Tibial nerve (tissue), 4 donors: Measurements from ENCODE around the gene RFX1. TPM values are rescaled to one million over a fixed set of nuclear protein-coding genes. Genes with fewer than 3 reads are reported as not detected.
A peak's percentile ranks its signal among the peaks of the same experiment; 100 is the strongest.
"Not testable (repeated sequence)": the region's sequence is repeated elsewhere in the genome, so short reads cannot be mapped to it uniquely, and the experiment has no call there.

Experiments
- DNase-seq, 2 donors: peaks; one replicate each; pipeline ENCODE4 v3.0.0-alpha.2; 2019; ENCODE audit warnings: low spot score in 2 of 2
- H3K27ac ChIP-seq, 4 donors: fragments of 200-600 bp; sonication (generic) in 3 of 4; one replicate each; pipeline ENCODE4 v1.5.1; 2017 to 2019; ENCODE audit warnings: mild to moderate bottlenecking in 1 of 4
- H3K27me3 ChIP-seq, 2 donors: fragments of 200-600 bp; sonication (generic) in 1 of 2; one replicate each; pipeline versions ENCODE4 v1.5.1 to v1.6.0; 2017 to 2019
- H3K36me3 ChIP-seq, 3 donors: fragments of 200-600 bp; sonication (generic); one replicate each; pipeline ENCODE4 v1.5.1; 2018 to 2019
- H3K4me1 ChIP-seq, 4 donors: fragments of 200-600 bp; sonication (generic) in 3 of 4; one replicate each; pipeline ENCODE4 v1.5.1; 2017 to 2019
- H3K4me3 ChIP-seq, 4 donors: fragments of 200-600 bp; sonication (generic) in 3 of 4; one replicate each; pipeline ENCODE4 v1.5.1; 2017 to 2019; ENCODE audit warnings: mild to moderate bottlenecking in 1 of 4, moderate library complexity in 1 of 4
- H3K9me3 ChIP-seq, 4 donors: fragments of 200-600 bp; sonication (generic) in 3 of 4; one replicate each; pipeline ENCODE4 v1.5.1; 2017 to 2019
- CTCF ChIP-seq, 5 experiments: fragments of 200-600 bp in 3 of 5; fragments of 450-650 bp in 2 of 5; sonication (generic) in 3 of 5; IDR thresholded peaks; one replicate each; pipeline ENCODE4 v1.5.1; 2016 to 2019; ENCODE audit warnings: antibody characterized with exemption in 5 of 5, mild to moderate bottlenecking in 3 of 5, moderate library complexity in 2 of 5
- EP300 ChIP-seq, 2 donors: sonication (generic); formaldehyde crosslinking; IDR thresholded peaks; one replicate each; pipeline ENCODE4 v1.6.1; 2017; ENCODE audit warnings: antibody characterized with exemption in 2 of 2, mild to moderate bottlenecking in 1 of 2
- POLR2A ChIP-seq, 2 donors: fragments of 450-650 bp; IDR thresholded peaks; one replicate each; pipeline ENCODE4 v1.6.1; 2017; ENCODE audit warnings: antibody characterized with exemption in 2 of 2, mild to moderate bottlenecking in 2 of 2, moderate library complexity in 2 of 2
- WGBS, 2 donors: methylation state at CpG; one replicate each; pipeline ENCODE4 v1.1.5; 2018; 5-methylcytosine and 5-hydroxymethylcytosine counted together
- total RNA-seq, 4 donors: library from RNA; depleted of rRNA; stranded (reverse); fragments of >200 nt; gene quantifications; one replicate each; pipeline ENCODE4 v1.1.0, GENCODE V29; 2016

Gene RFX1
- total RNA-seq, 4 donors from 2014 or later, result 3.1 to 8.4 (median 6.0) TPM

- Histone ChIP-seq H3K9me3 (no peaks in the 10 kb centered on the region), H3K27me3 (peaks cover 0 to 33% of the 10 kb centered on the region in 2 donors), H3K4me3 (peak within 1 kb of the TSS; percentile 38 to 66 (median 60)), H3K36me3 (no peaks in the 10 kb centered on the region), H3K4me1 (peaks cover 0 to 16% (median 8%) of the 10 kb centered on the region in 4 donors), H3K27ac (peak within 1 kb of the TSS in 3 of 4 donors; percentile 52 to 86 (median 78))
- TF ChIP-seq CTCF (IDR thresholded peaks at IDR 0.05), result peak; percentile 37 to 72 (median 58)
- TF ChIP-seq EP300 (IDR thresholded peaks at IDR 0.05), result no peak
- DNase-seq, result peak; percentile 35 to 42
- WGBS, 2 donors, result 0 to 1% methylated on average over 26 to 30 of the region's 63 CpGs
Measured at GRCh38 chr19:14031719-14032480, 25.8 kb upstream of the RFX1 start, which contains the start of gene IL27RA. Gene IL27RA, plus strand, starts transcription at chr19:14031762. Its CDS starts 111 bp downstream, at chr19:14031873.

- no peak for DNase-seq
- H3K27me3 ChIP-seq, result peaks cover 0 to 34% of the 10 kb centered on the region in 2 donors
- H3K36me3 ChIP-seq, result no peaks in the 10 kb centered on the region
- peaks cover 0 to 16% (median 8%) of the 10 kb centered on the region in 4 donors for H3K4me1 ChIP-seq
- TF ChIP-seq CTCF (IDR thresholded peaks at IDR 0.05) (no peak), POLR2A (IDR thresholded peaks at IDR 0.05) (no peak), EP300 (IDR thresholded peaks at IDR 0.05) (no peak)
- H3K27ac ChIP-seq, result peak overlapping the region in 3 of 4 donors; percentile 52 to 86 (median 78)
- WGBS, 2 donors, result 20 to 21% methylated on average over 16 to 17 of the region's 20 CpGs
- H3K9me3 ChIP-seq, result no peaks in the 10 kb centered on the region
- peak overlapping the region; percentile 38 to 66 (median 60) for H3K4me3 ChIP-seq
Measured at GRCh38 chr19:14030997-14031718, 25.0 kb upstream of the RFX1 start.

- Histone ChIP-seq H3K4me1 (peaks cover 0 to 18% (median 8%) of the 10 kb centered on the region in 4 donors), H3K27ac (no peak overlapping the region), H3K27me3 (peaks cover 0 to 34% of the 10 kb centered on the region in 2 donors), H3K9me3 (no peaks in the 10 kb centered on the region), H3K36me3 (no peaks in the 10 kb centered on the region), H3K4me3 (no peak overlapping the region)
- TF ChIP-seq CTCF (IDR thresholded peaks at IDR 0.05), result no peak
- TF ChIP-seq POLR2A (IDR thresholded peaks at IDR 0.05), result no peak
- no peak for TF ChIP-seq EP300 (IDR thresholded peaks at IDR 0.05)
- DNase-seq, result no peak
- 73 to 83% methylated on average over 4 of the region's 4 CpGs for WGBS, 2 donors
Measured at GRCh38 chr19:14028901-14029300, 22.8 kb upstream of the RFX1 start.

GRCh38 chr19:14027856-14028450 is 21.8 kb upstream of the RFX1 start, which contains the start of gene RLN3:
Gene RLN3, plus strand, starts transcription at chr19:14028148. Its CDS starts 57 bp downstream, at chr19:14028205.
- H3K9me3 ChIP-seq, result no peaks in the 10 kb centered on the region
- 69 to 70% methylated on average over 21 to 24 of the region's 24 CpGs for WGBS, 2 donors
- peaks cover 0 to 34% of the 10 kb centered on the region in 2 donors for H3K27me3 ChIP-seq
- TF ChIP-seq POLR2A (IDR thresholded peaks at IDR 0.05) (no peak), EP300 (IDR thresholded peaks at IDR 0.05) (no peak), CTCF (IDR thresholded peaks at IDR 0.05) (no peak)
- H3K4me1 ChIP-seq, result peaks cover 0 to 23% (median 8%) of the 10 kb centered on the region in 4 donors
- no peak within 1 kb of the TSS for H3K4me3 ChIP-seq
- no peaks in the 10 kb centered on the region for H3K36me3 ChIP-seq
- no peak within 1 kb of the TSS for H3K27ac ChIP-seq
- no peak for DNase-seq

- DNase-seq, H3K36me3 ChIP-seq, H3K9me3 ChIP-seq, H3K4me3 ChIP-seq, H3K27ac ChIP-seq: not testable (repeated sequence)
- Histone ChIP-seq H3K4me1 (peaks cover 0 to 16% (median 5%) of the 10 kb centered on the region in 4 donors), H3K27me3 (peaks cover 0 to 27% of the 10 kb centered on the region in 2 donors)
- WGBS, 2 donors, result 88 to 97% methylated on average over 5 of the region's 5 CpGs
Measured at GRCh38 chr19:14026652-14027192, 20.6 kb upstream of the RFX1 start.
